ENCODE data around the gene CAND2. TPM values are rescaled to one million over a fixed set of nuclear protein-coding genes. Genes with fewer than 3 reads are reported as not detected.

Gene CAND2
- polyA plus RNA-seq, 1 of the 3 experiments (the other 2 are of a cell fraction) = 1.5 TPM

- no peaks in the 10 kb centered on the region for H4K20me1 ChIP-seq (ENCODE audit: insufficient read depth)
- no peak overlapping the region for H3K9ac ChIP-seq
- WGBS (ENCODE audit: low lambda C conversion rate) = 75% methylated on average over 8 of the region's 8 CpGs
- no peaks in the 10 kb centered on the region for H3K79me2 ChIP-seq (ENCODE audit: insufficient read depth)
- no peaks in the 10 kb centered on the region for H3F3A ChIP-seq (replicated peaks; ENCODE audit: insufficient read depth)
- no peak overlapping the region for H3K27ac ChIP-seq (ENCODE audit: low read depth in 2 of 2, low read length in 1 of 2)
- H3K4me1 ChIP-seq (ENCODE audit: control insufficient read depth in 1 of 2, insufficient read depth in 2 of 2, low read depth in 1 of 2, low read length in 1 of 2) = peaks cover 0 to 9% of the 10 kb centered on the region in 2 experiments; a peak in 1 of 4 replicates
- DNase-seq = no peak
- TF ChIP-seq EP300 (IDR thresholded peaks at IDR 0.05; ENCODE audit: borderline replicate concordance in 1 of 2, low read depth in 1 of 2, low read length in 1 of 2) (no peak), MXI1 (IDR thresholded peaks at IDR 0.05; ENCODE audit: low read depth, low read length) (no peak), RCOR1 (IDR thresholded peaks at IDR 0.05; ENCODE audit: low read length) (no peak), SIN3A (IDR thresholded peaks at IDR 0.05; ENCODE audit: borderline replicate concordance, low read depth, low read length) (no peak), MEF2A (IDR thresholded peaks at IDR 0.05; ENCODE audit: borderline replicate concordance, low read depth) (no peak), RXRA (IDR thresholded peaks at IDR 0.05; ENCODE audit: borderline replicate concordance, low read depth) (no peak), ELF1 (IDR thresholded peaks at IDR 0.05) (no peak), CTCF (IDR thresholded peaks at IDR 0.05) (no peak), REST (IDR thresholded peaks at IDR 0.05; ENCODE audit: low read depth, low read length) (no peak), RAD21 (IDR thresholded peaks at IDR 0.05; ENCODE audit: low read length) (no peak), GATA2 (CRISPR knock-in tag; IDR thresholded peaks at IDR 0.05) (no peak), TEAD4 (IDR thresholded peaks at IDR 0.05; ENCODE audit: borderline replicate concordance, insufficient read depth) (no peak), TAF1 (IDR thresholded peaks at IDR 0.05; ENCODE audit: borderline replicate concordance, low read depth, low read length) (no peak), SMC3 (IDR thresholded peaks at IDR 0.05; ENCODE audit: low read depth, low read length) (no peak), FOXM1 (IDR thresholded peaks at IDR 0.05; ENCODE audit: low read depth) (no peak), NFIC (IDR thresholded peaks at IDR 0.05; ENCODE audit: borderline replicate concordance) (no peak), NRF1 (IDR thresholded peaks at IDR 0.05; ENCODE audit: low read depth, low read length) (no peak)
- TF ChIP-seq, protein P1, sequence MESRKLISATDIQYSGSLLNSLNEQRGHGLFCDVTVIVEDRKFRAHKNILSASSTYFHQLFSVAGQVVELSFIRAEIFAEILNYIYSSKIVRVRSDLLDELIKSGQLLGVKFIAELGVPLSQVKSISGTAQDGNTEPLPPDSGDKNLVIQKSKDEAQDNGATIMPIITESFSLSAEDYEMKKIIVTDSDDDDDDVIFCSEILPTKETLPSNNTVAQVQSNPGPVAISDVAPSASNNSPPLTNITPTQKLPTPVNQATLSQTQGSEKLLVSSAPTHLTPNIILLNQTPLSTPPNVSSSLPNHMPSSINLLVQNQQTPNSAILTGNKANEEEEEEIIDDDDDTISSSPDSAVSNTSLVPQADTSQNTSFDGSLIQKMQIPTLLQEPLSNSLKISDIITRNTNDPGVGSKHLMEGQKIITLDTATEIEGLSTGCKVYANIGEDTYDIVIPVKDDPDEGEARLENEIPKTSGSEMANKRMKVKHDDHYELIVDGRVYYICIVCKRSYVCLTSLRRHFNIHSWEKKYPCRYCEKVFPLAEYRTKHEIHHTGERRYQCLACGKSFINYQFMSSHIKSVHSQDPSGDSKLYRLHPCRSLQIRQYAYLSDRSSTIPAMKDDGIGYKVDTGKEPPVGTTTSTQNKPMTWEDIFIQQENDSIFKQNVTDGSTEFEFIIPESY (IDR thresholded peaks at IDR 0.05; ENCODE audit: borderline replicate concordance, low read depth) = no peak
- TF ChIP-seq, protein P2, sequence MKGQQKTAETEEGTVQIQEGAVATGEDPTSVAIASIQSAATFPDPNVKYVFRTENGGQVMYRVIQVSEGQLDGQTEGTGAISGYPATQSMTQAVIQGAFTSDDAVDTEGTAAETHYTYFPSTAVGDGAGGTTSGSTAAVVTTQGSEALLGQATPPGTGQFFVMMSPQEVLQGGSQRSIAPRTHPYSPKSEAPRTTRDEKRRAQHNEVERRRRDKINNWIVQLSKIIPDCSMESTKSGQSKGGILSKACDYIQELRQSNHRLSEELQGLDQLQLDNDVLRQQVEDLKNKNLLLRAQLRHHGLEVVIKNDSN (IDR thresholded peaks at IDR 0.05; ENCODE audit: borderline replicate concordance, low read depth) = no peak
- TF ChIP-seq, protein P3, sequence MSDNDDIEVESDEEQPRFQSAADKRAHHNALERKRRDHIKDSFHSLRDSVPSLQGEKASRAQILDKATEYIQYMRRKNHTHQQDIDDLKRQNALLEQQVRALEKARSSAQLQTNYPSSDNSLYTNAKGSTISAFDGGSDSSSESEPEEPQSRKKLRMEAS (IDR thresholded peaks at IDR 0.05; ENCODE audit: low read depth) = no peak
- ChIA-PET CTCF (interaction anchor here (1.1 to 1.8 kb wide), 4 partner anchors 8 to 74 kb away, joined by 4 to 7 read pairs (median 5); partner anchors contain the start of gene RPL32), POLR2A (interaction anchor here (1.7 to 2.0 kb wide), 2 partner anchors 13 to 18 kb away, joined by 4 read pairs; no protein-coding TSS in a partner anchor)
- H3K9me3 ChIP-seq = no peaks in the 10 kb centered on the region
- H2AFZ ChIP-seq (ENCODE audit: low read depth) = no peak overlapping the region
- H3K4me3 ChIP-seq (ENCODE audit: low read depth in 2 of 2, low read length in 1 of 2) = no peak overlapping the region
- no peak overlapping the region for H3K4me2 ChIP-seq
- no peaks in the 10 kb centered on the region for H3K9me2 ChIP-seq
- no peaks in the 10 kb centered on the region for H3K27me3 ChIP-seq (ENCODE audit: insufficient read depth)
- no peaks in the 10 kb centered on the region for H3K36me3 ChIP-seq (replicated peaks in 1 of 2; ENCODE audit: control insufficient read depth in 1 of 2, insufficient read depth in 2 of 2, low read length in 1 of 2)
Measured at GRCh38 chr3:12818273-12818672, 21.8 kb downstream of the CAND2 start.
